Peyer's patch (tissue), 4 donors: ENCODE measurements around the gene YBX2.

Source experiments
- CTCF ChIP-seq, 6 experiments: fragments of 450-650 bp in 4 of 6; fragments of 200-600 bp in 2 of 6; sonication (generic) in 1 of 6; IDR thresholded peaks; one replicate each; pipeline ENCODE4 v1.5.1; 2017 to 2019; ENCODE audit warnings: antibody characterized with exemption in 6 of 6, mild to moderate bottlenecking in 3 of 6, moderate library complexity in 1 of 6
- POLR2A ChIP-seq, 2 donors: fragments of 450-650 bp; IDR thresholded peaks; one replicate each; pipeline ENCODE4 v1.5.1; 2017; ENCODE audit warnings: antibody characterized with exemption in 2 of 2, mild to moderate bottlenecking in 2 of 2, moderate library complexity in 2 of 2

DNA sequence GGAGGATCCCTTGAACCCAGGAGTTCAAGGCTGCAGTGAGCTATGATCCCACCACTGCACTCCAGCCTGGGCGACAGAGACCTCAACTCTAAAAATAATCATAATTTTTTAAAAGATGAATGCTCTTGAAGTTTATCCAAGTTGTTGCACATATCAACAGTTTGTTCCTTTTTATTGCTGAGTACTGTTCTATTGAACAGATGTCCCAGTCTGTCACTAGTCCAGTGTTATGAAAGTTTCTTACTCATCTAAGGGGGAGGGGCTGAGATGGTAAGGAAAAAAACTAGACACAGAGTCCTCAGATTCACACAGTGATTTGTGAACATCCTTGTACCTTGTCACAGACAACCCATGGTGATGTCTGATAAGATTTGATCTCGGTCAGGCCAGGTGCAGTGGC lies 45.7 kb upstream of the YBX2 start:
- no peak for TF ChIP-seq POLR2A (IDR thresholded peaks at IDR 0.05)
- TF ChIP-seq CTCF (IDR thresholded peaks at IDR 0.05) = no peak
